Mesothelial cell of epicardium (in vitro differentiated cells): ENCODE measurements around the gene KMO. TPM values are rescaled to one million over a fixed set of nuclear protein-coding genes. Genes with fewer than 3 reads are reported as not detected.

Source experiments
- DNase-seq, 2 experiments: peaks; one replicate each; pipeline ENCODE4 v3.0.0; 2021; ENCODE audit warnings: low spot score in 2 of 2; ENCODE audit not compliant: unreplicated experiment in 2 of 2
- H3K27ac Mint-ChIP-seq: 2 replicates; pipeline ENCODE4 v1.8.0; 2021; ENCODE audit warnings: mixed read lengths
- H3K27me3 Mint-ChIP-seq: 2 replicates; pipeline ENCODE4 v1.8.0; 2021; ENCODE audit warnings: low read depth, mixed read lengths
- H3K36me3 Mint-ChIP-seq: 2 replicates; pipeline ENCODE4 v1.8.0; 2021; ENCODE audit warnings: mixed read lengths
- H3K4me1 Mint-ChIP-seq: 2 replicates; pipeline ENCODE4 v1.8.0; 2021; ENCODE audit warnings: mixed read lengths
- H3K4me3 Mint-ChIP-seq: 2 replicates; pipeline ENCODE4 v1.8.0; 2021; ENCODE audit warnings: mild to moderate bottlenecking, moderate library complexity, mixed read lengths
- H3K9me3 Mint-ChIP-seq: 2 replicates; pipeline ENCODE4 v1.8.0; 2021; ENCODE audit warnings: mixed read lengths
- total RNA-seq: library from RNA; stranded (reverse); gene quantifications from 3 replicates; pipeline ENCODE4 v1.2.1, GENCODE V29; 2021
- TF ChIP-seq, protein P1 (sequence below): fragments of 200-600 bp; sonication (generic); IDR thresholded peaks from one replicate; pipeline ENCODE4 v1.5.0; 2021; ENCODE audit warnings: antibody characterized with exemption; ENCODE audit not compliant: unreplicated experiment

Gene KMO
- total RNA-seq, 1 donor from 2014 or later = not detected

- no peaks in the 10 kb centered on the region for H3K36me3 Mint-ChIP-seq
- DNase-seq = no peak
- peaks cover 3% of the 10 kb centered on the region for H3K27me3 Mint-ChIP-seq
- TF ChIP-seq, protein P1, sequence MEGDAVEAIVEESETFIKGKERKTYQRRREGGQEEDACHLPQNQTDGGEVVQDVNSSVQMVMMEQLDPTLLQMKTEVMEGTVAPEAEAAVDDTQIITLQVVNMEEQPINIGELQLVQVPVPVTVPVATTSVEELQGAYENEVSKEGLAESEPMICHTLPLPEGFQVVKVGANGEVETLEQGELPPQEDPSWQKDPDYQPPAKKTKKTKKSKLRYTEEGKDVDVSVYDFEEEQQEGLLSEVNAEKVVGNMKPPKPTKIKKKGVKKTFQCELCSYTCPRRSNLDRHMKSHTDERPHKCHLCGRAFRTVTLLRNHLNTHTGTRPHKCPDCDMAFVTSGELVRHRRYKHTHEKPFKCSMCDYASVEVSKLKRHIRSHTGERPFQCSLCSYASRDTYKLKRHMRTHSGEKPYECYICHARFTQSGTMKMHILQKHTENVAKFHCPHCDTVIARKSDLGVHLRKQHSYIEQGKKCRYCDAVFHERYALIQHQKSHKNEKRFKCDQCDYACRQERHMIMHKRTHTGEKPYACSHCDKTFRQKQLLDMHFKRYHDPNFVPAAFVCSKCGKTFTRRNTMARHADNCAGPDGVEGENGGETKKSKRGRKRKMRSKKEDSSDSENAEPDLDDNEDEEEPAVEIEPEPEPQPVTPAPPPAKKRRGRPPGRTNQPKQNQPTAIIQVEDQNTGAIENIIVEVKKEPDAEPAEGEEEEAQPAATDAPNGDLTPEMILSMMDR = no peak
- no peak overlapping the region for H3K4me3 Mint-ChIP-seq
- peaks cover 4% of the 10 kb centered on the region for H3K9me3 Mint-ChIP-seq
- peak overlapping the region; percentile 53 for H3K27ac Mint-ChIP-seq
- H3K4me1 Mint-ChIP-seq = peaks cover 16% of the 10 kb centered on the region
Measured at GRCh38 chr1:241542199-241542907, 10.2 kb downstream of the KMO start.

- no peak overlapping the region for H3K27ac Mint-ChIP-seq
- no peak for DNase-seq
Measured at GRCh38 chr1:241548008-241548407, 15.8 kb downstream of the KMO start.

DNA sequence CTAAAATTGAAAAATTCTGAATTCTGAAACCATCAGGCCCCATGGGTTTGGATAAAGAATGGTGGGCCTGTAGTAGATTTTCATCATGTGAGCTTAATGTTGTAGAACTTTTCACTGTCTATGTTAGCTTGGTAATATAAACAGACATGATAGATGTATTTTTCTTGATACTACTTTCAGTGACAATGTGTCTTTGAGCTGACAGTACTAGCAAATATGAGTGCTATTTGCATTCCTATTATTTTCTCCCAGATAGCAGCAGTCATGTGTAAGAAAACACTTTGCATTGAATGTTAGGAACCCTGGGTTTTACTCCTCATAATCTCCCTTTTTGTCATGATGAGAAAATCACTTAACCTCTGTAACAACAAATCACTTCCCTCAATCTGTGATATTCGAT is 18.1 kb downstream of the KMO start:
- no peak overlapping the region for H3K4me3 Mint-ChIP-seq
- H3K27me3 Mint-ChIP-seq = peaks cover 3% of the 10 kb centered on the region
- H3K9me3 Mint-ChIP-seq = no peaks in the 10 kb centered on the region
- no peaks in the 10 kb centered on the region for H3K4me1 Mint-ChIP-seq
- no peak for DNase-seq
- no peak overlapping the region for H3K27ac Mint-ChIP-seq
- H3K36me3 Mint-ChIP-seq = no peaks in the 10 kb centered on the region
- TF ChIP-seq, protein P1 = no peak

More at GRCh38 chr1:241548008-241548407, 15.8 kb downstream of the KMO start:
- Mint-ChIP-seq H3K27me3 (peaks cover 3% of the 10 kb centered on the region), H3K4me1 (no peaks in the 10 kb centered on the region), H3K4me3 (no peak overlapping the region), H3K36me3 (no peaks in the 10 kb centered on the region), H3K9me3 (no peaks in the 10 kb centered on the region)
- TF ChIP-seq, protein P1 = no peak

- TF ChIP-seq, protein P1 = no peak
- Mint-ChIP-seq H3K27me3 (no peaks in the 10 kb centered on the region), H3K36me3 (no peaks in the 10 kb centered on the region), H3K9me3 (no peaks in the 10 kb centered on the region), H3K4me1 (no peaks in the 10 kb centered on the region), H3K27ac (no peak overlapping the region), H3K4me3 (no peak overlapping the region)
- DNase-seq = no peak
Measured at GRCh38 chr1:241551759-241552638, 19.8 kb downstream of the KMO start.

DNA sequence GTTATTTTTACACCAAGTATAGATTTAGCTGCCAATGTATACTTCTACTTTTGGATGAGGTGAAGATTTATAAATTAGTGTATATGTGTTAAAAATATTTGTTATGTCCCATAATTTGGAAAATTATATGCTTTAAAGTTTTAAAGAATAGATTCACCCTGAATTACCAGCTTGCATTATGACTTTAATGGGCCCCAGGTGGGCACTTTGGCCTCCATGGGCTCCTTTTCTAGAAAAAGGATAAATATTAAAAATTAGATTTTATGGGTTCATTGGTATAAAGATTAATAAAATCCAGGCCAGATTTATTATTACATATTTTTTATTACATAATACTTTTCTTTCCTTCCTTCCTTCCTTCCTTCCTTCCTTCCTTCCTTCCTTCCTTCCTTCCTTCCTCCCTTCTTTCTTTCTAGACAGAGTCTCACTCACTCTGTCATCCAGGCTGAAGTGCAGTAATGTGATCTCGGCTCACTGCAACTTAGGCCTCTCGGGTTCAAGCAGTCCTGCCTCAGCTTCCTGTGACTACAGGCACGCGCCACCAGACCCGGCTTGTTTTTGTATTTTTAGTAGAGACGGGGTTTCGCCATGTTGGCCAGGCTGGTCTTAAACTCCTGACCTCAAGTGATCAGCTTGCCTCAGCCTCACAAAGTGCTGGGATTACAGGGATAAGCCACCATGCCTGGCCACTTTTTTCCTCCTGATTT is 21.9 kb downstream of the KMO start:
- Mint-ChIP-seq H3K4me3 (no peak overlapping the region), H3K27ac (no peak overlapping the region), H3K9me3 (no peaks in the 10 kb centered on the region), H3K4me1 (peaks cover 3% of the 10 kb centered on the region), H3K36me3 (no peaks in the 10 kb centered on the region), H3K27me3 (no peaks in the 10 kb centered on the region)
- no peak for DNase-seq
- TF ChIP-seq, protein P1 = no peak
